AG04449 (cell line): ENCODE results near the gene KRT82.

Experiments used
- CTCF ChIA-PET: fragments of 350-600 bp; formaldehyde crosslinking; extraction: SDS; loops from one replicate; lab custom pipeline; 2021; ENCODE audit warnings: antibody characterized with exemption; lab: Yijun Ruan, JAX
- POLR2A ChIA-PET: fragments of 400-600, 350-600 bp; formaldehyde crosslinking; extraction: SDS; loops from one replicate; lab custom pipeline; 2020; ENCODE audit warnings: antibody characterized with exemption, inconsistent platforms; lab: Yijun Ruan, JAX
- DNase-seq: peaks from one replicate; pipeline ENCODE4 v3.0.0-alpha.2; 2010; ENCODE audit warnings: low read depth, low spot score
- H3K4me3 ChIP-seq: 2 replicates; pipeline ENCODE4 v1.5.1; 2011; ENCODE audit warnings: low read depth, mild to moderate bottlenecking, control low read depth, low read length
- CTCF ChIP-seq: IDR thresholded peaks from one replicate; pipeline ENCODE4 v1.5.1; 2011; ENCODE audit warnings: mild to moderate bottlenecking, moderate library complexity, low read length, control low read depth, inconsistent platforms; ENCODE audit not compliant: insufficient read depth; ENCODE audit errors: missing control alignments

KRT82 gene

GRCh38 chr12:52436828-52437474, 30.8 kb upstream of the KRT82 start:
- POLR2A ChIA-PET = interaction anchor here (0.6 kb wide), 1 partner anchor 436 kb away, joined by 3 read pairs; no protein-coding TSS in a partner anchor
- TF ChIP-seq CTCF = no peak
- DNase-seq = no peak
- CTCF ChIA-PET = no interaction called here
- H3K4me3 ChIP-seq = no peak overlapping the region

- no peak for TF ChIP-seq CTCF
- DNase-seq = no peak
- H3K4me3 ChIP-seq = no peak overlapping the region
- ChIA-PET CTCF (interaction anchor here (1.5 kb wide), 1 partner anchor 64 kb away, joined by 4 read pairs; no protein-coding TSS in a partner anchor), POLR2A (interaction anchor here (0.6 kb wide), 1 partner anchor 437 kb away, joined by 3 read pairs; no protein-coding TSS in a partner anchor)
Observed at GRCh38 chr12:52436000-52436827, 30.1 kb upstream of the KRT82 start.

GRCh38 chr12:52435659-52435999, 29.5 kb upstream of the KRT82 start:
- DNase-seq = no peak
- H3K4me3 ChIP-seq = no peak overlapping the region
- POLR2A ChIA-PET = no interaction called here
- CTCF ChIA-PET = interaction anchor here (1.0 to 1.5 kb wide), 2 partner anchors 9 to 63 kb away, joined by 3 to 4 read pairs; no protein-coding TSS in a partner anchor
- no peak for TF ChIP-seq CTCF

GRCh38 chr12:52434760-52435530, 28.8 kb upstream of the KRT82 start:
- CTCF ChIA-PET = interaction anchor here (0.7 to 1.5 kb wide), 4 partner anchors 10 to 445 kb away, joined by 3 to 4 read pairs (median 4); no protein-coding TSS in a partner anchor
- DNase-seq = no peak
- no peak for TF ChIP-seq CTCF
- no peak overlapping the region for H3K4me3 ChIP-seq
- POLR2A ChIA-PET = no interaction called here

GRCh38 chr12:52434081-52434733, 28.1 kb upstream of the KRT82 start, which contains the start of gene KRT75:
Gene KRT75 (minus strand): TSS chr12:52434371. CDS start chr12:52434304, 67 bp downstream.
- no peak for DNase-seq
- H3K4me3 ChIP-seq = no peak within 1 kb of the TSS
- ChIA-PET CTCF (interaction anchor here (0.7 to 1.2 kb wide), 2 partner anchors 43 to 446 kb away, joined by 3 to 4 read pairs; no protein-coding TSS in a partner anchor), POLR2A (no interaction called here)
- TF ChIP-seq CTCF = no peak
